ENCODE data around the gene PLAAT5. TPM values are rescaled to one million over a fixed set of nuclear protein-coding genes. Genes with fewer than 3 reads are reported as not detected.
"Not testable (repeated sequence)": the region's sequence is repeated elsewhere in the genome, so short reads cannot be mapped to it uniquely, and the experiment has no call there.

Gene PLAAT5
- polyA plus RNA-seq, 1 experiment = not detected

- H3K9me3 ChIP-seq (ENCODE audit: control insufficient read depth, insufficient read depth, low read length) = no peaks in the 10 kb centered on the region
- no peak overlapping the region for H3K4me3 ChIP-seq (ENCODE audit: low read depth, low read length)
- DNase-seq (ENCODE audit: low read depth, low spot score) = no peak
- H3K27me3 ChIP-seq (ENCODE audit: control insufficient read depth, insufficient read depth, low read length) = no peaks in the 10 kb centered on the region
- H3K27ac ChIP-seq (ENCODE audit: low read depth, low read length) = no peak overlapping the region
- POLR2A ChIA-PET = no interaction called here
- CTCF ChIA-PET = no interaction called here
- TF ChIP-seq CTCF (IDR thresholded peaks at IDR 0.05; ENCODE audit: low read depth, low read length) = no peak
Measured at GRCh38 chr11:63448646-63449045, 42.3 kb downstream of the PLAAT5 start.

GRCh38 chr11:63445720-63446119 lies 45.2 kb downstream of the PLAAT5 start:
- DNase-seq (ENCODE audit: low read depth, low spot score) = no peak
- no peak for TF ChIP-seq CTCF (IDR thresholded peaks at IDR 0.05; ENCODE audit: low read depth, low read length)
- ChIA-PET POLR2A (no interaction called here), CTCF (no interaction called here)
- H3K27me3 ChIP-seq (ENCODE audit: control insufficient read depth, insufficient read depth, low read length) = no peaks in the 10 kb centered on the region
- H3K4me3 ChIP-seq (ENCODE audit: low read depth, low read length) = no peak overlapping the region
- no peaks in the 10 kb centered on the region for H3K9me3 ChIP-seq (ENCODE audit: control insufficient read depth, insufficient read depth, low read length)
- no peak overlapping the region for H3K27ac ChIP-seq (ENCODE audit: low read depth, low read length)

- no peaks in the 10 kb centered on the region for H3K27me3 ChIP-seq (ENCODE audit: control insufficient read depth, insufficient read depth, low read length)
- TF ChIP-seq CTCF (IDR thresholded peaks at IDR 0.05; ENCODE audit: low read depth, low read length) = no peak
- H3K9me3 ChIP-seq (ENCODE audit: control insufficient read depth, insufficient read depth, low read length) = no peaks in the 10 kb centered on the region
- no peak overlapping the region for H3K27ac ChIP-seq (ENCODE audit: low read depth, low read length)
- no peak overlapping the region for H3K4me3 ChIP-seq (ENCODE audit: low read depth, low read length)
- no peak for DNase-seq (ENCODE audit: low read depth, low spot score)
- ChIA-PET POLR2A (no interaction called here), CTCF (no interaction called here)
Measured at GRCh38 chr11:63445118-63445517, 45.8 kb downstream of the PLAAT5 start.

- CTCF ChIA-PET = no interaction called here
- no peak for TF ChIP-seq CTCF (IDR thresholded peaks at IDR 0.05; ENCODE audit: low read depth, low read length)
- POLR2A ChIA-PET = no interaction called here
Measured at GRCh38 chr11:63444160-63444559, 46.8 kb downstream of the PLAAT5 start.

GRCh38 chr11:63443714-63444113 lies 47.3 kb downstream of the PLAAT5 start:
- no peak for TF ChIP-seq CTCF (IDR thresholded peaks at IDR 0.05; ENCODE audit: low read depth, low read length)
- DNase-seq (ENCODE audit: low read depth, low spot score) = no peak
- H3K4me3 ChIP-seq (ENCODE audit: low read depth, low read length) = no peak overlapping the region
- POLR2A ChIA-PET = no interaction called here
- no peak overlapping the region for H3K27ac ChIP-seq (ENCODE audit: low read depth, low read length)
- CTCF ChIA-PET = no interaction called here
- no peaks in the 10 kb centered on the region for H3K9me3 ChIP-seq (ENCODE audit: control insufficient read depth, insufficient read depth, low read length)
- H3K27me3 ChIP-seq (ENCODE audit: control insufficient read depth, insufficient read depth, low read length) = no peaks in the 10 kb centered on the region

More at GRCh38 chr11:63444160-63444559, 46.8 kb downstream of the PLAAT5 start:
- H3K27ac ChIP-seq (ENCODE audit: low read depth, low read length) = no peak overlapping the region
- H3K27me3 ChIP-seq (ENCODE audit: control insufficient read depth, insufficient read depth, low read length) = no peaks in the 10 kb centered on the region
- H3K9me3 ChIP-seq (ENCODE audit: control insufficient read depth, insufficient read depth, low read length) = no peaks in the 10 kb centered on the region
- no peak for DNase-seq (ENCODE audit: low read depth, low spot score)
- H3K4me3 ChIP-seq (ENCODE audit: low read depth, low read length) = no peak overlapping the region

GRCh38 chr11:63435831-63436230 lies 55.1 kb downstream of the PLAAT5 start:
- POLR2A ChIA-PET; H3K27me3 ChIP-seq (ENCODE audit: control insufficient read depth, insufficient read depth, low read length); DNase-seq (ENCODE audit: low read depth, low spot score); CTCF ChIA-PET; H3K27ac ChIP-seq (ENCODE audit: low read depth, low read length); H3K9me3 ChIP-seq (ENCODE audit: control insufficient read depth, insufficient read depth, low read length); H3K4me3 ChIP-seq (ENCODE audit: low read depth, low read length): not testable (repeated sequence)

GRCh38 chr11:63435351-63435750 lies 55.6 kb downstream of the PLAAT5 start:
- POLR2A ChIA-PET; H3K9me3 ChIP-seq (ENCODE audit: control insufficient read depth, insufficient read depth, low read length); H3K27ac ChIP-seq (ENCODE audit: low read depth, low read length); DNase-seq (ENCODE audit: low read depth, low spot score); H3K27me3 ChIP-seq (ENCODE audit: control insufficient read depth, insufficient read depth, low read length); CTCF ChIA-PET; H3K4me3 ChIP-seq (ENCODE audit: low read depth, low read length): not testable (repeated sequence)

- H3K9me3 ChIP-seq (ENCODE audit: control insufficient read depth, insufficient read depth, low read length); CTCF ChIA-PET; H3K27ac ChIP-seq (ENCODE audit: low read depth, low read length); DNase-seq (ENCODE audit: low read depth, low spot score); POLR2A ChIA-PET; H3K27me3 ChIP-seq (ENCODE audit: control insufficient read depth, insufficient read depth, low read length); H3K4me3 ChIP-seq (ENCODE audit: low read depth, low read length): not testable (repeated sequence)
Measured at GRCh38 chr11:63430731-63431130, 60.2 kb downstream of the PLAAT5 start.
